Karpas-422 (cell line): ENCODE results near the gene MYBBP1A. TPM values are rescaled to one million over a fixed set of nuclear protein-coding genes. Genes with fewer than 3 reads are reported as not detected.

Experiments
- DNase-seq: peaks from one replicate; pipeline ENCODE4 v3.0.0-alpha.2; 2015
- H2AFZ ChIP-seq: fragments of 200-600 bp; sonication (generic); 2 replicates; pipeline ENCODE4 v1.6.1; 2014; ENCODE audit warnings: antibody characterized with exemption, low read length, mixed read lengths
- H3K27ac ChIP-seq: fragments of 200-600 bp; sonication (generic); 2 replicates; pipeline ENCODE4 v1.5.1; 2014; ENCODE audit warnings: mild to moderate bottlenecking, low read length, moderate library complexity
- H3K27me3 ChIP-seq: fragments of 200-600 bp; sonication (generic); 2 replicates; pipeline ENCODE4 v1.6.1; 2014; ENCODE audit warnings: low read length, mixed read lengths
- H3K36me3 ChIP-seq: fragments of 200-600 bp; sonication (generic); 2 replicates; pipeline ENCODE4 v1.6.1; 2014; ENCODE audit warnings: low read length, mixed read lengths; ENCODE audit not compliant: insufficient read depth
- H3K4me1 ChIP-seq: fragments of 200-600 bp; sonication (generic); 2 replicates; pipeline ENCODE4 v1.6.1; 2014; ENCODE audit warnings: mild to moderate bottlenecking, low read length, mixed read lengths
- H3K4me2 ChIP-seq: fragments of 200-600 bp; sonication (generic); 2 replicates; pipeline ENCODE4 v1.6.1; 2014; ENCODE audit warnings: low read length, low read depth, mild to moderate bottlenecking; ENCODE audit not compliant: poor library complexity, severe bottlenecking
- H3K4me3 ChIP-seq: fragments of 200-600 bp; sonication (generic); 2 replicates; pipeline ENCODE4 v1.5.1; 2014; ENCODE audit warnings: mild to moderate bottlenecking, antibody characterized with exemption, low read length, mixed read lengths
- H3K79me2 ChIP-seq: fragments of 200-600 bp; sonication (generic); 2 replicates; pipeline ENCODE4 v1.6.1; 2014; ENCODE audit warnings: mild to moderate bottlenecking, low read length, mixed read lengths
- H3K9ac ChIP-seq: fragments of 200-600 bp; sonication (generic); 2 replicates; pipeline ENCODE4 v1.6.0; 2014; ENCODE audit warnings: low read length
- H3K9me2 ChIP-seq: fragments of 200-600 bp; sonication (generic), shearing (Covaris generic); replicated peaks from 2 replicates; pipeline ENCODE4 v1.6.0; 2014; ENCODE audit warnings: mild to moderate bottlenecking, low read length, moderate library complexity; ENCODE audit not compliant: insufficient read depth
- H3K9me3 ChIP-seq: fragments of 300-700, 200-600 bp; sonication (generic); 2 replicates; pipeline ENCODE4 v1.6.1; 2014; ENCODE audit warnings: low read length, mixed read lengths
- H4K20me1 ChIP-seq: fragments of 200-600 bp; sonication (generic); 2 replicates; pipeline ENCODE4 v1.6.1; 2014; ENCODE audit warnings: mild to moderate bottlenecking, antibody characterized with exemption, low read length, low read depth; ENCODE audit not compliant: insufficient read depth
- total RNA-seq: library from RNA; depleted of rRNA; stranded (reverse); fragments of >200 nt; shearing (Covaris generic); gene quantifications from 2 replicates; pipeline ENCODE4 v1.2.3, GENCODE V29; 2014; ENCODE audit warnings: low replicate concordance

Gene MYBBP1A
- total RNA-seq, 1 experiment from 2014 or later = 48.2 TPM

- no peak overlapping the region for H3K27ac ChIP-seq
- H3K9me2 ChIP-seq = no peaks in the 10 kb centered on the region
- H2AFZ ChIP-seq = no peak overlapping the region
- peaks cover 19% of the 10 kb centered on the region for H3K36me3 ChIP-seq
- no peak overlapping the region for H3K9ac ChIP-seq
- no peaks in the 10 kb centered on the region for H3K9me3 ChIP-seq
- no peaks in the 10 kb centered on the region for H3K27me3 ChIP-seq
- peaks cover 27% of the 10 kb centered on the region; the same call in 1 of the 2 replicates for H4K20me1 ChIP-seq
- DNase-seq = no peak
- H3K79me2 ChIP-seq = peaks cover 7% of the 10 kb centered on the region; the same call in 1 of the 2 replicates
- no peak overlapping the region for H3K4me3 ChIP-seq
- no peak overlapping the region for H3K4me2 ChIP-seq
- no peaks in the 10 kb centered on the region for H3K4me1 ChIP-seq
Measured at GRCh38 chr17:4547118-4547906, 7.9 kb downstream of the MYBBP1A start.

GRCh38 chr17:4545217-4545951 is 9.8 kb downstream of the MYBBP1A start:
- Histone ChIP-seq H3K27me3 (no peaks in the 10 kb centered on the region), H3K4me1 (no peaks in the 10 kb centered on the region), H3K9me3 (no peaks in the 10 kb centered on the region), H3K9ac (no peak overlapping the region), H3K4me2 (no peak overlapping the region), H3K9me2 (no peaks in the 10 kb centered on the region), H4K20me1 (0 out of 2 replicates have a peak, but pooled peaks cover 27% of the 10 kb centered on the region), H3K79me2 (no peaks in the 10 kb centered on the region), H2AFZ (no peak overlapping the region), H3K4me3 (no peak overlapping the region), H3K36me3 (peaks cover 18% of the 10 kb centered on the region), H3K27ac (no peak overlapping the region)
- no peak for DNase-seq

- no peak overlapping the region for H3K27ac ChIP-seq
- H3K9me2 ChIP-seq = no peaks in the 10 kb centered on the region
- no peaks in the 10 kb centered on the region for H3K79me2 ChIP-seq
- H3K9ac ChIP-seq = no peak overlapping the region
- H3K4me1 ChIP-seq = no peaks in the 10 kb centered on the region
- no peak overlapping the region for H3K4me2 ChIP-seq
- no peaks in the 10 kb centered on the region for H3K27me3 ChIP-seq
- H3K9me3 ChIP-seq = no peaks in the 10 kb centered on the region
- no peak overlapping the region for H2AFZ ChIP-seq
- no peak overlapping the region for H3K4me3 ChIP-seq
- DNase-seq = no peak
- H3K36me3 ChIP-seq = peaks cover 13% of the 10 kb centered on the region
- 0 out of 2 replicates have a peak, but pooled peaks cover 25% of the 10 kb centered on the region for H4K20me1 ChIP-seq
Measured at GRCh38 chr17:4544951-4545216, 10.3 kb downstream of the MYBBP1A start.

- H3K27ac ChIP-seq = no peak overlapping the region
Measured at GRCh38 chr17:4544135-4544950, 10.8 kb downstream of the MYBBP1A start.

GRCh38 chr17:4543557-4544026 is 11.6 kb downstream of the MYBBP1A start:
- Histone ChIP-seq H2AFZ (no peak overlapping the region), H3K9me2 (no peaks in the 10 kb centered on the region), H3K27me3 (no peaks in the 10 kb centered on the region), H3K4me1 (no peaks in the 10 kb centered on the region), H3K79me2 (no peaks in the 10 kb centered on the region), H3K36me3 (peaks cover 14% of the 10 kb centered on the region), H4K20me1 (0 out of 2 replicates have a peak, but pooled peaks cover 19% of the 10 kb centered on the region), H3K27ac (no peak overlapping the region), H3K4me3 (no peak overlapping the region), H3K9ac (no peak overlapping the region), H3K9me3 (no peaks in the 10 kb centered on the region), H3K4me2 (no peak overlapping the region)
- no peak for DNase-seq

More at GRCh38 chr17:4544135-4544950, 10.8 kb downstream of the MYBBP1A start:
- Histone ChIP-seq H3K9ac (no peak overlapping the region), H4K20me1 (0 out of 2 replicates have a peak, but pooled peaks cover 23% of the 10 kb centered on the region), H3K79me2 (no peaks in the 10 kb centered on the region), H3K9me3 (no peaks in the 10 kb centered on the region), H3K36me3 (peaks cover 12% of the 10 kb centered on the region), H3K4me3 (no peak overlapping the region), H3K27me3 (no peaks in the 10 kb centered on the region), H3K4me2 (no peak overlapping the region), H3K9me2 (no peaks in the 10 kb centered on the region), H3K4me1 (no peaks in the 10 kb centered on the region), H2AFZ (no peak overlapping the region)
- no peak for DNase-seq

DNA sequence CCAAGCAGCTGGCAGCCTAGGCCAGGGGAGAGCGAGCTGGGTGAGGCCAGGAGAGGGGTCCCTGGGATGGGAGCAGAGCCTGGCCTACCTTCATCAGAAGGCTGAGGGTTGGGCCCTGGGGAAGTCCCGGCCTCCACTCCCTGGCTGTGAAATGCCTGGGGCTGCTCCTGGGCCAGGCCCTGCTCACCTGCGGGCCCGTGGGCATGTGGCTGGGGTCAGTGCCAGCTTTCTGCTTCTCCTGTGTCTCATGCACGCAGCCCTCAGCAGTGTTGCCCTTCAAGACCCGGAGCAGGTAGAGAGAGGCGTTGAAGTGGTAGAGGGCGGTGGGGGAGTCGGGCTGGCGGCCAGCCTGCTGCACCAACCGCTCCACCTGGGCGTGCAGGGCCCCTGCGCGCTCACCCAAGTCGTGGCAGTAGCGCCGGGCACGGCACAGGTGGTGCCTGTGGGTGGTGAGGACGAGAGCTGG is 12.4 kb downstream of the MYBBP1A start:
- H3K9me2 ChIP-seq = no peaks in the 10 kb centered on the region
- no peaks in the 10 kb centered on the region for H3K27me3 ChIP-seq
- no peaks in the 10 kb centered on the region for H3K9me3 ChIP-seq
- no peak overlapping the region for H3K4me3 ChIP-seq
- no peak overlapping the region for H3K9ac ChIP-seq
- DNase-seq = no peak
- no peak overlapping the region for H3K27ac ChIP-seq
- H3K79me2 ChIP-seq = no peaks in the 10 kb centered on the region
- peaks cover 15% of the 10 kb centered on the region for H3K36me3 ChIP-seq
- H2AFZ ChIP-seq = no peak overlapping the region
- no peak overlapping the region for H3K4me2 ChIP-seq
- no peaks in the 10 kb centered on the region for H3K4me1 ChIP-seq
- 0 out of 2 replicates have a peak, but pooled peaks cover 20% of the 10 kb centered on the region for H4K20me1 ChIP-seq

GRCh38 chr17:4542003-4542725 is 13.0 kb downstream of the MYBBP1A start:
- Histone ChIP-seq H3K27ac (no peak overlapping the region), H3K4me2 (no peak overlapping the region), H3K9me3 (no peaks in the 10 kb centered on the region), H3K4me3 (no peak overlapping the region), H3K79me2 (no peaks in the 10 kb centered on the region), H3K4me1 (no peaks in the 10 kb centered on the region), H3K9me2 (no peaks in the 10 kb centered on the region), H3K36me3 (peaks cover 13% of the 10 kb centered on the region), H3K27me3 (no peaks in the 10 kb centered on the region), H2AFZ (no peak overlapping the region), H4K20me1 (peaks cover 25% of the 10 kb centered on the region; the same call in 1 of the 2 replicates), H3K9ac (no peak overlapping the region)
- DNase-seq = no peak
